IPS-NIHi7 (cell line): ENCODE results near the gene CDKAL1.
"Not testable (repeated sequence)": the region's sequence is repeated elsewhere in the genome, so short reads cannot be mapped to it uniquely, and the experiment has no call there.

Experiments
- DNase-seq: peaks from one replicate; pipeline ENCODE4 v3.0.0; 2012; ENCODE audit warnings: mixed read lengths; ENCODE audit errors: extremely low spot score

The CDKAL1 gene

GRCh38 chr6:20741490-20741889 lies 207.2 kb downstream of the CDKAL1 start:
- no peak for DNase-seq

GRCh38 chr6:20744911-20745557 lies 210.8 kb downstream of the CDKAL1 start:
- no peak for DNase-seq

DNA sequence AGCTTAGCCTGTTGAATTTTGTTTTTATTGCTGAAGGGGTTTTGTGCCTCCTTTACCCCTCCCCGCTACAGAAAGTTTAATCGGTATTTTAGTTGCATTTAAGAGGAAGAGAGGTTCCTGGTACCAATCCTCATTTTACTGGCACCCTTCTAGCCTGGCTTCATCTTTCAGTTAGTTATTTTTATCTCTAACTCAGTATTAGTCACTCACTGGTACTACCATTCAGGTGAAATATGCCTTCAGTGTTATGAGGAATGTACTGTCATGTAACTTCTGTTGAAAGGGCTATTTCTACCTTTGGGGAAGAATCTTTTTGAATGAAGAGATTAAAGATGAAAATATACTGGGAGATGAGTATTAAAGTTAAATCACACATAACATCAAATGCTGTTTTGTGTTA lies 211.8 kb downstream of the CDKAL1 start:
- DNase-seq, result no peak

- no peak for DNase-seq
These were observed 212.7 kb downstream of the CDKAL1 start for GRCh38 chr6:20746805-20747558.

DNA sequence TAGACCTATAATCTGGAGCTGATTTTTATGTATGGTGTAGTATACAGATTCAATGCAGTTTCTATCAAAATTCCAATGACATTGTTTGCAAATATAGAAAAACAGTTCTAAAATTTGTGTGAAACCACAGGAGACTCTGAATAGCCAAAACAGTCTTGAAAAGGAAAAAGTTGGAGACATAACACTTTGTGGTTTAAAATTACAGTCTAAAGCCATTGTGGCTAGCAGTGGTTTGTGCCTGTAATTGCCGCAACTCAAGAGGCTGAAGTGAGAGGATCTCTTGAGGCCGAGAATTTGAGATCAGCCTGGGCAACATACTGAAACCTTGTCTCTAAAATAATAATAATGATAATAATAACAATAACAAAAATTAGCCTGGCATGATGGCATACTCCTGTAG lies 213.7 kb downstream of the CDKAL1 start:
- no peak for DNase-seq

GRCh38 chr6:20751293-20751935 lies 217.2 kb downstream of the CDKAL1 start:
- DNase-seq, result no peak

GRCh38 chr6:20755631-20756030 lies 221.4 kb downstream of the CDKAL1 start:
- DNase-seq, result no peak

DNA sequence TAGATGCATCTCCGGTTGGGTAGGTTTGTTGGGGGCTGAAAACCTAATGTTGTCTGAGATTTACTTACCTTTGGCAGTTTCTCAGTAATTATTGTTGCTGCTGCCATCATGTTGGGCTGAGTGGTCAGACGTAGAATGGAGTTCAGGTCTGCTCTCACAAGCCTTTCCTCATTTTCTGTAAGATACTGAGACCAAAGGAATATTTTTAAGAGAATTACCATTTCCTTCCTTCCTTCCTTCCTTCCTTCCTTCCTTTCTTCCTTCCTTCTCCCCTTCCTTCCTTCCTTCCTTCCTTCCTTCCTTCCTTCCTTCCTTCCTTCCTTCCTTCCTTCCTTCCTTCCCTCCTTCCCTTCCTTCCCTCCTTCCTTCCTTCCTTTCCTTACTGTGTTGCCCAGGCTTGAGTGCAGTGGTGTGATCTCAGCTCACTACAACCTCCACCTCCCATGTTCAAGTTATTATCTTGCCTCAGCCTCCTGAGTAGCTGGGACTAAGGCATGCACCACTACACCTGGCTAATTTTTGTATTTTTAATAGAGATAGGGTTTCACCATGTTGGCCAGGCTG lies 222.4 kb downstream of the CDKAL1 start:
- not testable (repeated sequence) for DNase-seq

GRCh38 chr6:20757761-20758160 lies 223.5 kb downstream of the CDKAL1 start:
- no peak for DNase-seq

DNA sequence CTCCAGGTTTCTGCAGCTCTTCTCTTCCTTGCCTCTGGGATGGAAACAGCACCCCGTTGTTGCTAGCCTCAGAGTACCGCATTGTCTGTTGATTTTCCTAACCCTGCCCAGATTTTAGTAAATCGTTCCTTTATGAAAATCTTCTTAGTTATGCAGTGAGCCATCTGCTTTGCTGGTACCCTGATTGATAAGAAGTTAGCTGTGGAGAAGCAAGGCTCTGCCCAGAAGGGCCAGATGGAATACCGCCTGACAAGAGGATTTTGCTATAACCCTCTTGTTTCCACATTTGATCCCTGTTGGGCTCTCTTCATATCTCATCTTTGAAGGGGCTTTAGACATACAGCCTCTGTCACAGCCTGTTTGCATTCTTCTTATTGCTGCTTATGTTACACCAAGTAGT lies 229.0 kb downstream of the CDKAL1 start:
- no peak for DNase-seq

DNA sequence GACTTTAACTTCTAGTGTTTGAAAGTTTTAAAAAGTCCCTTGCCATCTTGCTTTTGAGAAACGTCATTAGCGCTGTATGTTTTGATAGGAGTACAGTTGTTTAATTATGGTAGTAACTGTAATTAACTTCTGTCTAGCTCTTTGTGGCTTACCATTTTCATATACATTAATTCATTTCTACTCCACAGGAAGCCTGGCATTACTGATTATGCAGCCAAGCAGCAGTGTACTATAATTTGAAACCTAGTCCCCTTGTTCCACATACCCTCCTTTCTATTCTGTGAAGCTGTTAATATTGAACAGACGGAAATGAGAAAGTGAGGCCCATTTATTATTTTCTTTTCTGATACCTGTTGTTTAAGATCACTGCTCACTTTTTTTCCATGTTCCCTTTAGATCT lies 235.4 kb downstream of the CDKAL1 start:
- no peak for DNase-seq

DNA sequence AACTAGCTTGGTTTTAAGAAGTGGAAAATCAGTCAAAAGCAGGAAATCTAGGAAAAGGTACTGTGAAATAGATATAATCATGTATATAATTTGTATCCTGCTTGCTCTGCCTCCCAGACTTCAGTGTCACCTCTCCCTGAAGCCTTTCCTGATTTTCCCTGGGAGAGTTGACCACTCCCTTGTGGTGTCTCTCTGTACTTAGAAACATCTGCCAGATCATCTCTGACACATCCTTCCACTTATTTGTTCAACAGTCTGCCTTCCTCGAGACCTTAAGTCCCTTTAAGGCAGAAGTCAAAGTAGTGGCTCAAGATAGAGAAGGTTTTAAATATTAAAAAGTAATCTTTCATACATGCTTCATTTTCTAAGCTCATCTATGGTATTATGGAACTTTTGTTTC lies 236.5 kb downstream of the CDKAL1 start:
- DNase-seq, result no peak

GRCh38 chr6:20771409-20771808 lies 237.2 kb downstream of the CDKAL1 start:
- no peak for DNase-seq

- DNase-seq, result no peak
These were observed 239.6 kb downstream of the CDKAL1 start for GRCh38 chr6:20773822-20774221.

DNA sequence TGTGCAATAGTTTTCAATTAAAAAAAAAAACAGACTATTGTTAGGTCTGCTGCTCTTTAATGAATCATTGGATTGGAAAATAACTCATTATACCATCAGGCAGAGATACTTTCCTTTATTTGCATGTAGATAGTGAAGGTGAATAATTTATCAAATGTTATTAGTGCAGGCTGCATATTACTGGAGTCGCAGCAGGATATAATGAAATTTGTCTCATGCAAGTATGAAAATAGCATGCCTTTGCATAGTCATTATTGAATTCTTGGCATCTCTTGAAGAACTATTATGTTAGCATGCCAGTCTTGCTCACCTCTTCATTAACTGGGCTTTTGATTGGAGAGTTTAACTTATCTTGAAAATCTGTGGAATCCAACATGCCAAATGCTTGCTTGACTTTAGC lies 241.7 kb downstream of the CDKAL1 start:
- no peak for DNase-seq

- no peak for DNase-seq
These were observed 243.5 kb downstream of the CDKAL1 start for GRCh38 chr6:20777801-20778200.

GRCh38 chr6:20778459-20778858 lies 244.2 kb downstream of the CDKAL1 start:
- no peak for DNase-seq

- no peak for DNase-seq
These were observed 244.7 kb downstream of the CDKAL1 start for GRCh38 chr6:20778912-20779311.

DNA sequence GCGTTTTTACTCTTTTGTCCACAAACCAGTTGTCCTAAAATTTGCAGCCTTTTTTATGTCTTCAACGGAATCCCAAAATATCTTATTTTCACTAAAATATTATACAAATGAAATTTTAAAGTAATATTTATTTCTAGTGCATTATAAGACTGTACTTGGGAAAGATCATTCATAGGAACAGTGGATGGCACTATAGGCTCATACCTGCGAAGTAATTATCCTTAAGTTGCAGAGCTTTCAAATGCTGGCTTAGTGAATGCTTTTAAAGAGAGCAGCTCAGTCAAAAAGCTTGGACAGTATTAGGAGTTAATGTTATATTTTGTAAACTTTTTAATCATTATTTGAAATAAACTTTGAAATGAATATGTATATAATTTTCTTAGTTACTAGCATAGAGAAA lies 254.9 kb downstream of the CDKAL1 start:
- no peak for DNase-seq

- DNase-seq, result no peak
These were observed 256.0 kb downstream of the CDKAL1 start for GRCh38 chr6:20790032-20790791.

- DNase-seq, result no peak
These were observed 256.8 kb downstream of the CDKAL1 start for GRCh38 chr6:20791074-20791473.

GRCh38 chr6:20791944-20792343 lies 257.7 kb downstream of the CDKAL1 start:
- no peak for DNase-seq
